Activated T-cell treated with anti-CD3 and anti-CD28 coated beads for 24 hours (primary cell): ENCODE data around the gene PIM1.

ENCODE experiments used
- DNase-seq: peaks from one replicate; pipeline ENCODE4 v3.0.0-alpha.2; 2020; ENCODE audit warnings: low read depth

Gene PIM1

DNA sequence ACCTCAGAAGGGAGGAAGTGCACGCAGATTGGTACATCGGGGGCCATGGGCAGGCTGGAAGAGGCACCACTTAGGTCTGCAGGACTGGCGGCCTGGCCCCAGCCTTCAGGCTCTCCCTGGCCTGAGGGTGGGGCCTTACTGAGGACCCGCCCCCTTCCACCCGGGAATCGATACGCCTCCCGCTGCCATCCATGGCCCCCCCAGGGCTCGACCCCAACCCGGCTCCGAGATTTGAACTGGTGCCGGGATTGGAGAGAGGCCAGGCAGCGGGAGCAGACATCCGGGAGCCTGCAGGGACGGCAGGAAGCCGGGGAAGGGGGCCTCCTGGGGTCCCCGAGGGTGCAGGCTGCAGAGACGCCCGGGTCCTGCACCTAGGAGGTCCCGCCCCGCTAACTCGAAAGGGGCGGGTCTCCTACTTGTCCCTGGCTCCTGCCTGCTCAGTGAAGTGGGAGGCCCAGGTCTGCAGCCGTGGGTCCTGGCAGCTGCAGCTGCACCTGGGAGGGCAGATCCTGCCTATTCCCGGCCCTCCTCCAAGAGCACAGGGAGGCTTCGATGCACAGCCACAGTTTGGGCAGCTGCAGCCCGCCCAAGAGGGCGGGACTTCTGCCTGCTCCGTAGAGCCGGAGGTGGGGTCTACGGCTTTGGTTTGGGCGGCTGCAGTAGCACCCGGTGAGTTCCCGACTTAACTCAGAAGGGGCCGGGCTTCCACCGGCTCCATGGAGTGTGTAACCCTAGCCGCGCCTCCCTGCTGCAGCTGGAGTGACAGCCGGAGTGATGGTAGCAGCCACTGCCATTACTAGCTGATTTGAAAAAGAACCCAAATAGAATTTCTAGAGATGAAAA lies 52.4 kb downstream of the PIM1 start:
- peak; percentile 62 for DNase-seq

DNA sequence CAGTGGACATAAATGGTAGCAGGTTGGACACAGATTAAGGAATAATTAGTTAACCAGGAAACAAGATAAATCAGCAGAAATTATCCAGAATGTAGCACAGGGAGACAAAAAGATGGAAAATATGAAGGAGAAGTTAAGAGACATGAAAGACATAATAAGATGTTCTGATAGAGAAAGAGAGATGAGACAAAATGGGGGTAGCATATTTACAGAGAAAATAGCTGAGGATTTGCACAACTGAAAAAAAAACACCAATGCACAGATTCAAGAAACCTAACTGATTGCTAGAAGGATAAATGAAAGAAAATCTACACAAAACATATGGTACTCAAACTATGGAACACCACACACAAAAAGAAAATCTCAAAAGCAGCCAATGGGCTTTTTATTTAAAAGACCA lies 53.0 kb downstream of the PIM1 start:
- no peak for DNase-seq
